IPS-18c (cell line): ENCODE data around the gene PI4KA.
"Not testable (repeated sequence)": the region's sequence is repeated elsewhere in the genome, so short reads cannot be mapped to it uniquely, and the experiment has no call there.

Experiments
- H3K4me3 ChIP-seq: 2 replicates; pipeline ENCODE4 v1.7.0; 2013; ENCODE audit warnings: low read depth, mild to moderate bottlenecking, low read length, moderate library complexity; ENCODE audit not compliant: insufficient read depth
- H3K9me3 ChIP-seq: one replicate; pipeline ENCODE4 v1.6.1; 2013; ENCODE audit warnings: mild to moderate bottlenecking, low read length, moderate library complexity; ENCODE audit not compliant: control insufficient read depth, insufficient read depth

Gene PI4KA

DNA sequence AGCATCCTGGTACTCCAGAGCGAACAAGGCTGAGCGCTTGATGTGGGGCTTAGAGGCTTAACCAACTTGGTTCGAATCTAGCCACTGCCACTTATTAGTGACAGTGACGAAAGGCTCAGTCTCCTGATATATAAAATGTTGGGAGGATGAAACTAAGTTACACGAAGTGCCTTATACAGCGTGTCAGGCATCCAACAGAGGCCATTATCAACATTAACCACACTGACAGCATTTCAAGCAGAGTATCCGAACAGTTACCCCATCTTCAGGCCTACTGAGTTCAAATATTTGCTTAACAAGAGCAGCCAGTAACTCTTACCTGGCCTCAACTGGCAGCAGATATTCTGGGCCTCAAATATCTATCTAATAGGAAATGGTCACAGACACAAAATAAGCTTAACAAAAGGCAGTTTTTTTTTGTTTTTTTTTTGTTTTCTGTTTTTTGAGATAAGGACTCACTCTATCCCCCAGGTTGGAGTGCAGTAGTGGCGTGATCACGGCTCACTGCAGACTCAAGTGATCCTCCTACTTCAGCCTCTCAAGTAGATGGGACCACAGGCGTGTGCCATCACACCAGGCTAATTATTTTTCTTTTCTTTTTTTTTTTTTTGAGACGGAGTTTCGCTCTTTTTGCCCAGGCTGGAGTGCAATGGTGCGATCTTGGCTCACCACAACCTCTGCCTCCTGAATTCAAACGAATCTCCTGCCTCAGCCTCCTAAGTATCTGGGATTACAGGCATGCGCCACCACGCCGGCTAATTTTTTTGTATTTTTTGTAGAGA, 81.8 kb downstream of the PI4KA start:
- H3K9me3 ChIP-seq: no peaks in the 10 kb centered on the region
- H3K4me3 ChIP-seq: no peak overlapping the region

DNA sequence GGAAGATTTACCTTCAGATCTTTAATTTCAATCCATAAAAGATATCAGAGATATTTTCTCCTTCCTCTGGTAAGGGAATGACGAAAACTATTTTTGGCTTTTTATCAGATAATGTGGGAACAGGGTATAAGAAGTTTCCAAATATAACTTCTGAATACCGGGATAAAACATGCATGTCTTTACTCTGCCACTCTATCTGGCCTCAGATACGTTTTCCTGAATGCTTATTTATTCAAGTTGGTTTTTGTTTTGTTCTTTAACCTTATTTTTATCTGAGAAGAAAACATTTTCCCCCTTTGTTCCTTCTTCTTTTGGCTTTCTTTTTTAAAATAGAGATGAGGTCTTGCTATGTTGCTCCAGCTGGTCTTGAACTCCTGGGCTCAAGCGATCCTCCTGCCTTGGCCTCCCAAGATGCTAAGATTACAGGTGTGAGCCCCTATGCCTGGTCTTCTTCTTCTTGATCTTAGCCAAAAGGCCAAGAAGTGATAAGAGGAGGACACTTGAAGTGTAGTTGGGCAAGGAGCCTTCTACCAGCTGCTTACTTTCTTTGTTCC, 83.2 kb downstream of the PI4KA start:
- H3K9me3 ChIP-seq: no peaks in the 10 kb centered on the region
- H3K4me3 ChIP-seq: no peak overlapping the region

DNA sequence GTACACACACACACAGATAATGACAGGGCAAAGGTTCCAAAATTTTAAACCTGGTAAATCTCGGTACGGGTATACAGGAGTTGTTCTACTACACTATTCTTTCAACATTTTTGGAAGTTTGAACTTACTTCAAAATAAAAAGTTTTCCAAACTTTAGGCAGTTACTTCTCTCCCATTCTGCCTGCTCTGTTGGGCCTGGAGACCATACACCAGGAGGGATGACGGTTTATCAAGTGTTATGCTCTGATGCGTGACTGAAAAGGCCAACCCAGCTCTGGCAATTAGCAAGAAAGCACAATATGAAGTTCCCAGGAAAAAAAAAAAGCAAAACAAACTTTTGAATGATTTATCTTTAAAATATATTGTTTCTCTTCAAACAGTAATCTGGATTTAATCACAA, 83.7 kb downstream of the PI4KA start:
- H3K4me3 ChIP-seq: no peak overlapping the region
- H3K9me3 ChIP-seq: no peaks in the 10 kb centered on the region

DNA sequence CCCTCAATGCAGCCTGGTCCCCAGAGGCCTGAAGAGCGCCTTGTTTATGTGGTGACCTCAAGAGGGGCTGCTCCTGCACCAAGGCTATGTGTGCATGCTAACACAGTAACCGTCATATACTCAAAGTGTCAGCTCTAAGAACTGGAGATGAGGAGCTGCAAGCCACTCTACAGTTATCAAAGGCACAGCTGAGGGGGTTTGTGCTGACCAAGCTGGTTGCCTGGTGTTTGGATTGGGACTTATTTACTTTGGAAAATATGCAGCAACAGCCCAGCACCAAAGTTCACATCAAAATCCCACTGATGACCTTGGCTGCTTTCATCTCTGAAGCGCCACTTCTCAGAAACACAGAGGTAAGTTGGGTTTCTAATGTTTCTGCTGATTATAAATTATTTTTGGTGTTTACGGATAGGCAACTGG, 84.8 kb downstream of the PI4KA start, which contains the start of gene SERPIND1:
Gene SERPIND1, plus strand, starts transcription at position 321 of the 420 bp plus-strand sequence. CDS start 5,200 bp downstream, outside the sequence.
- H3K4me3 ChIP-seq: no peak within 1 kb of the TSS
- no peaks in the 10 kb centered on the region for H3K9me3 ChIP-seq

DNA sequence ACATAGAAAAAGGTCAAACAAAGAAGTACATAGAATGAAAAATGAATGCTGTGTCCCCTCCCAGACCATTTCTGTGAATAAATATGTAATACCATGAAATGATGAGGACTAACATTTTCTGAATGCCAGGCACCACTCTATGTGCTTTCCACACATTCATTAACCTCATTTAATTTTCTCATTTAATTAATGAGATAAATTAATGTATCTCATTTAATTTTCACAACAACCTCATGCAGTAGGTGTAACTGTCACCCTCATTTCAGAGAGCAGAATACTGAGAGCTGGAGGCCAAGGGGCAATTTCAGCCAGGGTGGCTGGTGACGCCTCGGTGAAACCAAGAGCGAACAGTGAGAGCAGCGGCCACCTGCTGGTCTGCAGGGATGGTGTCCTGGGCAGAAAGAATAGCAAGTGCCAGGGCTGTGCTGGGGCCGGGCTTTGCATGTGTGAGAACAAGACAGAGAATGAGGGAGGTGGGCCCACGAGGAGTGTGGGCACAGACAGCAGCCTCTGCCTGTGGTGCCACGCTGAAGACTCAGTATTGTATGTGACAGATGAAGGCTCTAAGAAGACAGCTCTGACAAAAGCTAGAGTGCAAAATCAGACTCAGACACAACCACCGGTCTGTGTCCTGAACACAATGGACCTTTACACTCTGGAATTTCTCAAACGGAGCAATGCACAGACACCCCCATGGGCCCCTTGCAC, 86.5 kb downstream of the PI4KA start:
- no peak overlapping the region for H3K4me3 ChIP-seq

DNA sequence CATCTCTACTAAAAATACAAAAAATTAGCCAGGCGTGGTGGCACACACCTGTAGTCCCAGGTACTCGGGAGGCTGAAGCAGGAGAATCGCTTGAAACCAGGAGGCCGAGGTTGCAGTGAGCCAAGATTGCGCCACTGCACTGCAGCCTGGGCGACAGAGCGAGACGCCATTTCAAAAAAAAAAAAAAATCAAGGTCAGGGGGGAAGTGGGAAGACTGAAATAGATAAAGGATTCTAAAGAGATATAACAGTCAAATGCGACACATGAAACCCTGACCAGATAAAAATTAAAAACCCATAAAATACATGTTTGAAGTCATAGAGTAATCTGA, 89.2 kb downstream of the PI4KA start:
- not testable (repeated sequence) for H3K4me3 ChIP-seq, H3K9me3 ChIP-seq

More for the DNA sequence above, 86.5 kb downstream of the PI4KA start:
- no peaks in the 10 kb centered on the region for H3K9me3 ChIP-seq

DNA sequence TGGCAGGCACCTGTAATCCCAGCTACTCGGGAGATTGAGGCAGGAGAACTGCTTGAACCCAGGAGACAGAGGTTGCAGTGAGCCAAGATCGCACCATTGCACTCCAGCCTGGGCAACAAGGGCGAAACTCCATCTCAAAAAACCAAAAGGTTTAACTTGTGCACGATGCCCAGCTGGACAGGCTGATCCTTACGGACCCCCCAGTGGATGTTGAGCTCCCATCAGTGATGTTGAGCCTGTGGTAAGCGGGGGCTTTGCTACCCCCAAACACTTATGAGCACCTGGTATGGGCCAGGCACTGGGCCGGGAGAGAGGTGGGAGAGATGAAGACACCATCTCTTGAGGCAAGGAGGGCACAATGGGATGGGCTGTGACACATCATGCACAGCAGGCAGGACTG, 92.1 kb downstream of the PI4KA start:
- H3K4me3 ChIP-seq: no peak overlapping the region

DNA sequence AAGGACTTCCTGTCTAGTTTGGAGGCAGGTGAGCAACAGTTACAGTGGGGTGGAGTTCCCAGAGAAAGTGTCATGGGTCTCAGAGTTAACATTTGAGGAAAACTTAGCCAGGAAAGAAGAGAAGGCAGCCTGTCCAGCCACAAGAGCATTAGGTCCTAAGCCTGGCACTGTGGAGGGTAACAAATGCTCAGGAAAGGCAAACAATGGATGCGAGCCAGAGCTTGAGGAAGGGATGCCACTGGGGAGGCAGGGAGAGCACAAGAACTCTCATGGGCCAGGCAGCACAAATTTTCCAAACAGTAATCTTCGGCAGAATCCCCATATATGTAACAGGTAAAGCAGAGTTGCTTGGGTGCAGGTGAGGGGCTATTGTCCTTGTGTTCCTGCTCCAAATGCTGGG, 92.7 kb downstream of the PI4KA start:
- no peak overlapping the region for H3K4me3 ChIP-seq
- no peaks in the 10 kb centered on the region for H3K9me3 ChIP-seq

More for the DNA sequence above, 92.1 kb downstream of the PI4KA start:
- H3K9me3 ChIP-seq: no peaks in the 10 kb centered on the region

DNA sequence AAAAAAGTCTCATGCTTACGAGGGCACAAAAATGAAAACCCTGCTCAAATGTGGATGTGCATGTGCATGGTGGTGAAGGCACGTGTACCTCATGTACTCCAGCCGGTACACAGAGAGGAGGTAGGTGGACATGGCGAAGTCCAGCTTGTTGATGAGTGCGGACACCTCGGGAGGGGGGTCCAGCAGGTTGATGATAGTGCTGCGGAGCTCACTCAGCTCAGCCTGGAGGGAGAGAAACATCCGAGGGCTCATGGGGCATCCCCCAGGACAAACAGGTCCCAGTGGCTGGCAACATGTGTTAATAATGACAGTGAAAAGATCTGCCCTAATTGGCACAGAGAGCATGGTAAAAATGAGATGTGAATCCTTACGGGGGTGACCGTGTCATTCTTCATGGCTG, 93.9 kb downstream of the PI4KA start:
- no peak overlapping the region for H3K4me3 ChIP-seq
- H3K9me3 ChIP-seq: no peaks in the 10 kb centered on the region

DNA sequence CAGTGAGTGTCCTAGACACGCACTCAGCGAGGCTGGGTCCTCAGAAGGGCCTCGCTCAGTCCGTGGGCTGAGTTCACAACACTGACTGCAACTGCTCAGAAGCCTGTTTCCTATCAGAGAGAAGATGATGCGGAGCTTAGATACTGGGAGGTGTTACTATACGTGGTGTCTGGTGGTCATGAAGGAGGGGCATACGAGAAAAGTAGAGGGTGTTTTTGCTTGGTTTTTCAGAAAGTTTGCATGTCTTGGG, 94.2 kb downstream of the PI4KA start:
- Histone ChIP-seq H3K4me3 (no peak overlapping the region), H3K9me3 (no peaks in the 10 kb centered on the region)

DNA sequence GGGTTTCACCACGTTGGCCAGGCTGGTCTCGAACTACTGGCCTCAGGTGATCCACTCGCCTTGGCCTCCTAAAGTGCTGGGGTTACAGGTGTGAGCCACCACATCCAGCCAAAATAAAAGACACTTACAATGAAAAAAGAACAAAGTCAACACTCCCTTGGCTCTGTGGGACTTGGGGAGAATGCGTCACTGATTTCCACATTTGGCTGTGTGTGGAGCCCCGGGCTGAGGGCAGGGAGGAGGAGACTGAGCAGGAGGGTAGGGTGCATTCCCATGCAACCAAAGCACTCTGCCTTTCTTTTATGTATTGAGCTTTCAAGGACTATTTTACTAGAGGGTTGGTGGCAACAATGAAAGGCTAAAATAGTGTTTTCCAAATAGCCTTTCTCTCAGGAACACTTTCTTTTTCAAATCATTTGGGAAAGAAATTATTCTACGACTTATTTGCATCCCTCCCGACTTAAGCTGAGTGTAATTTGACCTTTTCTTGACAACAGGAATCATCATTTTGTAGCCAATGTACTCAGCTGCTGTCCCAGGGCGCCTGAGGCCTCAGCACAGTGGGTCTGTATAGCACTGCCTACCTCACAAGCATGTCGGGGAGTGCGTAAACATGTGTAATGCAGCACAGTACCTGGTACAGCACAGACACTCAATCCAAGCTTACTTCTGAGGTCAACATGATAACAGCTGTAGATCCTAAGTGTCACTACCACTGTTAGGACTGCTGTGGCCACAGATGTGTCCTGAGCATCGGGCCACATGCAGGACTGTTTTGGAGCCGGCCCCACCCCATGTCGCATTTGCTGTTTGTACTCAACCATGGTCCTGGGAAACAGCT, 94.8 kb downstream of the PI4KA start:
- no peaks in the 10 kb centered on the region for H3K9me3 ChIP-seq
- H3K4me3 ChIP-seq: no peak overlapping the region

DNA sequence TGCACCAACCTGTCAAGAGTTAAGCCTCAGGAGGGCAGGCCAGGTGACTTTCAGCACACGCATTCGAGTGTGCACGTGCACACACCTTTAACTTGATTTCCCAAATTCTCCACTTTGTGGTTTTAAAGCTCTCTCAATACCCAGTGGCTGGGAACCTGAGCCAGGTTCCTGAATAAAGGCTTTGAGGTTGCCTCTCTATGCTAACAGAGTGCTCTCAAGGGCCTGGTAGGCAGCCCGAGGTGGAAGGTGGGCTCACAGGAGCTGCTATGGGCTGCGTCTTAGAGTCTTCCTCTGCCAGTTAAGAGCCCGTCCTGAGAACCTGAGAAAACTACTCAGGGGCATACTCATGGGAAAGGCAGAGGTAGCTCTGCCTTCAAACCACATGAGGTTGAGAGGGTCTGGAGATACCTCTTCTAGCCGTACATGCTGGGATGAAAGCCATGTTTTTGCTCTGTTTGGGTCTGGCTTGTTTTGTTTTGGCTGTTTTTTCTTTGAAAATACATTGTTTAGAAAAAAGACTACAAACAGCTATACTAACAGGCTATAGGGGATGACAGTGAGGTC, 96.3 kb downstream of the PI4KA start:
- Histone ChIP-seq H3K9me3 (no peaks in the 10 kb centered on the region), H3K4me3 (no peak overlapping the region)

DNA sequence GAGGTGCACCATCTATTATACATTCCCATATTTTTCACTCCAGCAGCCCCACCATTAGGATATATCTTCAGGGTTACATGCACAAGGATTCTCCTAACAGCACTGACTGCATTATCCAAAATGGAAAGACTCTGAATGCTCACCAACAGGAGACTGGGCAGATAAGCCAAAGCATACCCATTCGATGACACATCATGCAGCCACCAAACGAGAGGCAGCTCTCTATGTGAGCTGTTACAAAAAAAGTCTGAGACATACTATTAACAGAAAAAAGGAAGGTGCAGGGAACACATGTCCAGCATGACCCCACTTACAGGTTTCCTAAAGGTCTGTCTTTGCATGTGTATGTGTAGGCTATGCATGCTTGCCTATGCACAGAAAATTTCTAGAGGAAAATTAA, 97.1 kb downstream of the PI4KA start:
- H3K9me3 ChIP-seq: no peaks in the 10 kb centered on the region

DNA sequence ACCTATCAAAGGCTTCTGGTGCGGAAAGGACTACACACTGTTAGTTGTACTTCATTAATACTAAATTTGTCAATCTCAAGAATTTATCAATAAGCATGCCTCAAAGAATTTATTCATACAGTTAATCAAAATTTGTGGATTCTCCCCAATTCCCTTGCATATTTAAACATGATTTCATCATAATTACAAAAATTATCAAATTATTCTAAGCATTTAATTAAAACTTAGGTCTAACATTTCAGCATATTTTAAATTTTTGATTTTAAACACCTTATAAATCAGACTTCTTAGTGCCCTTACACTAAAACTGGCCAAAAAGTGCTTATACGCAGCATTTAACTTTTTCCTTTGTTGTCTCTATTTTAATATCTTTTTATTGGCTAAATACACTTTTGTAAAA, 98.5 kb downstream of the PI4KA start:
- Histone ChIP-seq H3K9me3 (no peaks in the 10 kb centered on the region), H3K4me3 (no peak overlapping the region)

More for the DNA sequence above, 97.1 kb downstream of the PI4KA start:
- no peak overlapping the region for H3K4me3 ChIP-seq

DNA sequence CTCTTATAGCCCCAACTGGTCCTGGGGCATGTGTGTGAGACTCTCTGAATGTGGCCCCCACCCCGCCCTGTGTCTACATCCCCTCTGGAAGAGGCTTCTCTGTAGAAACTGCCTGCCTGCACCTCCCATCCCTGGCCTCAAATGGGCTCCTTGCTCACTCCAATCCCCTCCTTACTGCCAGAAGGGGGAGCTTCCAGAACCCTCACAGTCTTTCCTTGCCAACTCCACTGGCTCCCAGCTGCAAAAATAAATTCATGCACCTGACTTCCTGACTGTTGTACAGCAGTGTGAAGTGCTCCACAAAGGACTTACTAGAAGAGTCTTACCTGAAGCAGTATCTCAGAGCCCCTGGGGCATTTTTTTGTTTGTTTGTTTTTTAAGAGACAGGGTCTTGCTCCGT, 99.9 kb downstream of the PI4KA start:
- Histone ChIP-seq H3K4me3 (no peak overlapping the region), H3K9me3 (no peaks in the 10 kb centered on the region)

DNA sequence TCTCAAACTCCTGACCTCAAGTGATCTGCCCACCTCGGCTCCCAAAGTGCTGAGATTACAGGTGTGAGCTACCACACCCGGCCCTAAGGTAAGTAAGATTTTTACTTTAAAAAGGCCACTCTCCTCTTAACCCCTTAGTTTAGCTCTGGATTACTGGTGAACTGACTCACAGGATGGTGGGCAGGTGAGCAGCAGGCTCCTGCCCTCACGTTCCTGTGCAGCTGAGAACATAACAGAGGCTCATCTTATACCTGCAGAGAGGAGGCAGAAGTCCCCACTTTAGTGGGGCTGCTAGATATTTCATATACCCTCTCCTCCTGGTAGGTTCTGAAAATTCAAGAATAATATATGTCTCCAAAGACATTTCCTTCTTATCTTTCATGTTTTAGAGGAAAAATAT, 101.8 kb downstream of the PI4KA start:
- no peaks in the 10 kb centered on the region for H3K9me3 ChIP-seq
- no peak overlapping the region for H3K4me3 ChIP-seq

DNA sequence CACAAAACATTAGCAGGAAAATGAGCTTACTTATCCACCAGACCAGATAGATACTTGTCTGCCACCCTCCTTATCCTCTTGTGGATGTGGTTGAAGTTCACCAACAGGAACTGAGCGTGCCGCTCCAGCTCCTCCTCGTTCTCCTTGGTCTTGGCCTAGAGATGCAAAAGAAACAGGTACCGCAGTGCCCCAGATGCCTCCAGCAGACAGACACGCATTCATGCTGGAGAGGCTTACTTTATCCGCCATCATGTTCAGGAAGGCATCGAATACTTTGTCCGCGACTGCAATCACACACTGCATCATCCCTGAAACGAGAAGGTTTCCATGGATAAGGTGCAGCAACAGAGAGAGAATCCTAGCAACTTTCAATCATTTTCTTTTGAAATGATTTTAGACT, 105.7 kb downstream of the PI4KA start:
- H3K4me3 ChIP-seq: no peak overlapping the region

More for the DNA sequence above, 105.7 kb downstream of the PI4KA start:
- H3K9me3 ChIP-seq: no peaks in the 10 kb centered on the region
